BE2C (cell line): ENCODE data around the gene USP24.

Source experiments
- DNase-seq: peaks from one replicate; pipeline ENCODE4 v3.0.0-alpha.2; 2020
- H3K27me3 ChIP-seq: fragments of 250-450 bp; sonication (Bioruptor Pico); 2 replicates; pipeline ENCODE4 v1.5.1; 2020; ENCODE audit warnings: mild to moderate bottlenecking
- H3K36me3 ChIP-seq: fragments of 250-450 bp; sonication (Bioruptor Pico); 2 replicates; pipeline ENCODE4 v1.5.1; 2020; ENCODE audit warnings: mild to moderate bottlenecking
- H3K4me1 ChIP-seq: fragments of 250-450 bp; sonication (Bioruptor Pico); 2 replicates; pipeline ENCODE4 v1.5.1; 2020
- H3K4me3 ChIP-seq: 2 replicates; pipeline ENCODE4 v1.5.1; 2011; ENCODE audit warnings: low read depth, low read length
- H3K9me3 ChIP-seq: fragments of 250-450 bp; sonication (Bioruptor Pico); 2 replicates; pipeline ENCODE4 v1.5.1; 2020
- TF ChIP-seq, protein P1 (sequence below): IDR thresholded peaks from 2 replicates; pipeline ENCODE4 v1.5.1; 2012; ENCODE audit warnings: mild to moderate bottlenecking, low read depth, low read length

Gene USP24

GRCh38 chr1:55244476-55245099 lies 29.4 kb upstream of the USP24 start:
- Histone ChIP-seq H3K4me3 (no peak overlapping the region), H3K4me1 (no peaks in the 10 kb centered on the region)

DNA sequence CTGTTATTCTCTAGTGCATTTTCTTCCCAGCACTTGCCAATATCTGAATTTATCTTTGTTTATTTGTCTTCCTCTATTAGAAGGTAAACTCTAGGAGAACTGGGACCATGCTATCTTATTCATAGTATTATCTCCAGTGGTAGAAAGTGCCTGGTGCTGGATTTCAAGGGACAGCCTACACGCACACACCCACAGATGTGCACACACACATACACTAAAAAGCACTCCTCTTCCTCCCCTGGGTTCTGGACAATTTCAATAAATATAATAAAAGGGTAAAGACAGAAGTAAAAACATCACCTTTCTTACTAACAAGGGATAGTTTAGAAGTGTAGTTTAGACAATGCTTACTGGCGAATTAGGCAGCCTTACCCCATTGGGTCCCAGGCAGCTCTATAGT lies 28.5 kb upstream of the USP24 start:
- H3K36me3 ChIP-seq, result no peaks in the 10 kb centered on the region
- TF ChIP-seq, protein P1, sequence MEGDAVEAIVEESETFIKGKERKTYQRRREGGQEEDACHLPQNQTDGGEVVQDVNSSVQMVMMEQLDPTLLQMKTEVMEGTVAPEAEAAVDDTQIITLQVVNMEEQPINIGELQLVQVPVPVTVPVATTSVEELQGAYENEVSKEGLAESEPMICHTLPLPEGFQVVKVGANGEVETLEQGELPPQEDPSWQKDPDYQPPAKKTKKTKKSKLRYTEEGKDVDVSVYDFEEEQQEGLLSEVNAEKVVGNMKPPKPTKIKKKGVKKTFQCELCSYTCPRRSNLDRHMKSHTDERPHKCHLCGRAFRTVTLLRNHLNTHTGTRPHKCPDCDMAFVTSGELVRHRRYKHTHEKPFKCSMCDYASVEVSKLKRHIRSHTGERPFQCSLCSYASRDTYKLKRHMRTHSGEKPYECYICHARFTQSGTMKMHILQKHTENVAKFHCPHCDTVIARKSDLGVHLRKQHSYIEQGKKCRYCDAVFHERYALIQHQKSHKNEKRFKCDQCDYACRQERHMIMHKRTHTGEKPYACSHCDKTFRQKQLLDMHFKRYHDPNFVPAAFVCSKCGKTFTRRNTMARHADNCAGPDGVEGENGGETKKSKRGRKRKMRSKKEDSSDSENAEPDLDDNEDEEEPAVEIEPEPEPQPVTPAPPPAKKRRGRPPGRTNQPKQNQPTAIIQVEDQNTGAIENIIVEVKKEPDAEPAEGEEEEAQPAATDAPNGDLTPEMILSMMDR, result no peak
- H3K27me3 ChIP-seq, result no peaks in the 10 kb centered on the region
- H3K4me1 ChIP-seq, result no peaks in the 10 kb centered on the region
- no peaks in the 10 kb centered on the region for H3K9me3 ChIP-seq
- no peak for DNase-seq
- no peak overlapping the region for H3K4me3 ChIP-seq

More at GRCh38 chr1:55244476-55245099, 29.4 kb upstream of the USP24 start:
- Histone ChIP-seq H3K27me3 (no peaks in the 10 kb centered on the region), H3K36me3 (no peaks in the 10 kb centered on the region), H3K9me3 (no peaks in the 10 kb centered on the region)
- no peak for DNase-seq
- TF ChIP-seq, protein P1, result no peak

DNA sequence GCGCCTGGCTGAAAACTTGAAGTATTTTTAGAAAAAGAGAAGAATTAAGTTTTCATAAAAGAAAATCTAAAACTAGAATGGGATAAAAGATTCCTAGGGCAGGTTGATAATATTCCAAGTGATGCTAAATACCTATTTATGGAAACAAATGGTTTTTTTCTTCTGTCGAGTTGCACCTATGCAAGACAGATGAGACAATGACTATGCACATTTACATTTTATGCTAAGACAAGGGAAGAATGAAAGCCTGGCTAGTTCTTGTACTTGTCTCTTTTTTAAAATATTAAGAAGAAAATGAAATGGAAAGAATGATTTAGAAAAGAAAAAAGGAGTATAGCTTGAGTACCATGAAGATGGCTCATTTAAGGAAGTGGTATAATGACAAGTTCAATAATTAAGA lies 24.4 kb upstream of the USP24 start:
- Histone ChIP-seq H3K27me3 (no peaks in the 10 kb centered on the region), H3K9me3 (no peaks in the 10 kb centered on the region), H3K4me3 (no peak overlapping the region), H3K36me3 (no peaks in the 10 kb centered on the region), H3K4me1 (no peaks in the 10 kb centered on the region)
- TF ChIP-seq, protein P1, result no peak
- no peak for DNase-seq

GRCh38 chr1:55235722-55236121 lies 20.6 kb upstream of the USP24 start:
- Histone ChIP-seq H3K36me3 (no peaks in the 10 kb centered on the region), H3K9me3 (no peaks in the 10 kb centered on the region), H3K27me3 (no peaks in the 10 kb centered on the region), H3K4me3 (no peak overlapping the region), H3K4me1 (no peaks in the 10 kb centered on the region)
- TF ChIP-seq, protein P1, result no peak
- DNase-seq, result no peak

DNA sequence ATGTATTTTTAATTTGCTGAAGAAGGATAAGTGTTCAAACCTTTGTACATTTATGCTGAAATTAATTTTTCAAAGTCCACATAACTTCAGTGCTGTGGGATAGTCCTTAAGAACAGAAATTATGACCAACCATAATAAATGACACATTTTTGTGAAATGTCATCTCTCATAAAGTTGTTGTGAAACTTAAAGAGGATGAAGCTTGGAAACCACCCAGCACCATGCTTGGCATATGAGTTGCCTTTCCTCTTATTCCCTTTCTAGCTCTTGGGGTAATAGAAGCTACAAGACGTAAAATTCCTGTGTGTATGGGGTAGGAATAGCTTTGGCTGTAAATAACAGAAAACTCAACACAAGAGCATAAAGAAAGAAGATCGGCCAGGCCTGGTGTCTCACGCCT lies 18.9 kb upstream of the USP24 start:
- no peaks in the 10 kb centered on the region for H3K27me3 ChIP-seq
- H3K4me3 ChIP-seq, result no peak overlapping the region
- TF ChIP-seq, protein P1, result no peak
- DNase-seq, result no peak
- H3K36me3 ChIP-seq, result no peaks in the 10 kb centered on the region
- H3K4me1 ChIP-seq, result no peaks in the 10 kb centered on the region
- H3K9me3 ChIP-seq, result no peaks in the 10 kb centered on the region

DNA sequence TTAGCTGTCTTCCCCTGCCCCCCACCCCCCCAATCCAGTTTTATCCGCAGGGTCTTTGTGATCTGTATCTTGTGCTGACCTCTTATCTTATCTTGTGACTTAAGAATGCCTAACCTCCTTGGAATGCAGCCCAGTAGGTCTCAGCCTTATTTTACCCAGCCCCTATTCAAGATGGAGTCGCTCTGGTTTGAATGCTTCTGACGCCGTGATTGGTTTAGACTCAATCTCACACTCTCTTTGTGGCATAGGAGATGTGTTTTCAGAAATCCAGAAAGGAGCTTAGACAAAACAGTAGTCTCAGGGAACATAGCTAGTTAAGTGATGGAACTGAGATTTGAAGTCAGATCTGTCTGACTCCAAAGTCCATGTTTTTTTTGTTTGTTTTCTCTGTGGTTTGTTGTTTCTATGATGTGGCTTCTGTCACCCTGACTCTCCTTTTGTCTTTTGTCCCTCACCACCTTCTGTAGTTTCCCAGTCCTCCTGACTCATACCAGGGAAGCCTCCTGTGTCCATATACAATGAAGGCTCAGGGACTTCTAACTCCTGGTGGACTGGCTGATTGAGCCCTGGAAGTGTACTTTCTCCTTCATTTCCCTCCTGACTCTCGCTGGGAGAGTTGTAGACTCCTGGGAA lies 18.1 kb upstream of the USP24 start:
- Histone ChIP-seq H3K4me1 (no peaks in the 10 kb centered on the region), H3K27me3 (no peaks in the 10 kb centered on the region), H3K36me3 (no peaks in the 10 kb centered on the region), H3K9me3 (no peaks in the 10 kb centered on the region), H3K4me3 (no peak overlapping the region)
- DNase-seq, result no peak
- TF ChIP-seq, protein P1, result no peak
